T-helper 22 cell (primary cell): Measurements from ENCODE around the gene LHX8.
"Not testable (repeated sequence)": the region's sequence is repeated elsewhere in the genome, so short reads cannot be mapped to it uniquely, and the experiment has no call there.

Experiments used
- DNase-seq: peaks from one replicate; pipeline ENCODE4 v3.0.0-alpha.2; 2020; ENCODE audit warnings: low read depth

LHX8 gene

GRCh38 chr1:75133750-75134646, at the start of gene LHX8:
TSS of gene LHX8 (plus strand) at chr1:75134388. CDS start at chr1:75136615, 2,227 bp downstream.
- no peak for DNase-seq

GRCh38 chr1:75085931-75086330, 48.3 kb upstream of the LHX8 start:
- DNase-seq: no peak

- no peak for DNase-seq
Observed at GRCh38 chr1:75087278-75087677, 46.9 kb upstream of the LHX8 start.

GRCh38 chr1:75092141-75092540, 42.0 kb upstream of the LHX8 start:
- DNase-seq: no peak

- no peak for DNase-seq
Observed at GRCh38 chr1:75097654-75098053, 36.5 kb upstream of the LHX8 start.

- no peak for DNase-seq
Observed at GRCh38 chr1:75099581-75099980, 34.6 kb upstream of the LHX8 start.

- no peak for DNase-seq
Observed at GRCh38 chr1:75100481-75101092, 33.6 kb upstream of the LHX8 start.

GRCh38 chr1:75112362-75112951, 21.7 kb upstream of the LHX8 start:
- not testable (repeated sequence) for DNase-seq

GRCh38 chr1:75115654-75116053, 18.5 kb upstream of the LHX8 start:
- DNase-seq: no peak

- DNase-seq: no peak
Observed at GRCh38 chr1:75123756-75124155, 10.4 kb upstream of the LHX8 start.

- DNase-seq: no peak
Observed at GRCh38 chr1:75124510-75124909, 9.7 kb upstream of the LHX8 start.

GRCh38 chr1:75125161-75125726, 8.9 kb upstream of the LHX8 start:
- no peak for DNase-seq

GRCh38 chr1:75126611-75127101, 7.5 kb upstream of the LHX8 start:
- DNase-seq: no peak

- no peak for DNase-seq
Observed at GRCh38 chr1:75127916-75128717, 6.1 kb upstream of the LHX8 start.

GRCh38 chr1:75129660-75129982, 4.6 kb upstream of the LHX8 start:
- no peak for DNase-seq

- DNase-seq: no peak
Observed at GRCh38 chr1:75129983-75130789, 4.0 kb upstream of the LHX8 start.

GRCh38 chr1:75130865-75131564, 3.2 kb upstream of the LHX8 start:
- DNase-seq: no peak

- DNase-seq: no peak
Observed at GRCh38 chr1:75131565-75132241, 2.5 kb upstream of the LHX8 start.

- no peak for DNase-seq
Observed at GRCh38 chr1:75132242-75132811, 1.9 kb upstream of the LHX8 start.
